ENCODE results near the gene COL6A3. TPM values are rescaled to one million over a fixed set of nuclear protein-coding genes. Genes with fewer than 3 reads are reported as not detected.

Gene COL6A3
- total RNA-seq, 1 donor from 2014 or later: 409 TPM

Other genes with a start within 250 kb of the COL6A3 start
- gene MLPH, start 73.1 kb upstream of the COL6A3 start, total RNA-seq: 7.3 TPM
- not detected for gene PRLH, start 152.4 kb upstream of the COL6A3 start, total RNA-seq
- gene RAB17, start 176.6 kb upstream of the COL6A3 start, total RNA-seq: 0.87 TPM
- gene LRRFIP1, start 213.4 kb upstream of the COL6A3 start, total RNA-seq: 144 TPM